ENCODE results near the gene TNFRSF1A.

DNA sequence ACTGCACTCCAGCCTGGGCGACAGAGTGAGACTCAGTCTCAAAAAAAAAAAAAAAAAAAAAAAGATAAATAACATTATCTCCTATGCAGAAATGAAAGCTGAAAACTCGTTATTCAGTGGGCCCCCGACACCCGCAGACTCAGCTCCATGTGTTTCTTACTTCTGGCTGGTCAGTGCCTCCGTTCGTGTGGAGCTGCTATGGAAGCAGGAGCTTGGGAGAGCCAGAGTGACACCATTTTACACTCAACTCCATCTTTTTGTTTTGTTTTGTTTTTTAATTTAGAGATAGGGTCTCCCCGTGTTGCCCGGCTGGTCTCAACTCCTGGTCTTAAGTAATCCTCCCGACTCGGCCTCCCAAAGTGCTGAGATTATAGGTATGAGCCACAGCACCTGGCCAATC lies 44.7 kb downstream of the TNFRSF1A start:
- TF ChIP-seq, protein P1, sequence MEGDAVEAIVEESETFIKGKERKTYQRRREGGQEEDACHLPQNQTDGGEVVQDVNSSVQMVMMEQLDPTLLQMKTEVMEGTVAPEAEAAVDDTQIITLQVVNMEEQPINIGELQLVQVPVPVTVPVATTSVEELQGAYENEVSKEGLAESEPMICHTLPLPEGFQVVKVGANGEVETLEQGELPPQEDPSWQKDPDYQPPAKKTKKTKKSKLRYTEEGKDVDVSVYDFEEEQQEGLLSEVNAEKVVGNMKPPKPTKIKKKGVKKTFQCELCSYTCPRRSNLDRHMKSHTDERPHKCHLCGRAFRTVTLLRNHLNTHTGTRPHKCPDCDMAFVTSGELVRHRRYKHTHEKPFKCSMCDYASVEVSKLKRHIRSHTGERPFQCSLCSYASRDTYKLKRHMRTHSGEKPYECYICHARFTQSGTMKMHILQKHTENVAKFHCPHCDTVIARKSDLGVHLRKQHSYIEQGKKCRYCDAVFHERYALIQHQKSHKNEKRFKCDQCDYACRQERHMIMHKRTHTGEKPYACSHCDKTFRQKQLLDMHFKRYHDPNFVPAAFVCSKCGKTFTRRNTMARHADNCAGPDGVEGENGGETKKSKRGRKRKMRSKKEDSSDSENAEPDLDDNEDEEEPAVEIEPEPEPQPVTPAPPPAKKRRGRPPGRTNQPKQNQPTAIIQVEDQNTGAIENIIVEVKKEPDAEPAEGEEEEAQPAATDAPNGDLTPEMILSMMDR (IDR thresholded peaks at IDR 0.05; ENCODE audit: insufficient read depth, low read length): no peak
- TF ChIP-seq POLR2AphosphoS5 (IDR thresholded peaks at IDR 0.05; ENCODE audit: low read depth): no peak

Data from HL-60 (cell line).